Measurements from ENCODE around the gene ANK3. TPM values are rescaled to one million over a fixed set of nuclear protein-coding genes. Genes with fewer than 3 reads are reported as not detected.

Gene ANK3
- polyA plus RNA-seq, 1 donor (not counting 4 experiments of a cell fraction or from before 2014, with no cell fraction given) = 8.3 TPM

- no peak overlapping the region for H3K9ac ChIP-seq (ENCODE audit: control insufficient read depth, extremely low read depth, insufficient read depth, low read length)
- no peaks in the 10 kb centered on the region for H3K9me3 ChIP-seq (ENCODE audit: control insufficient read depth, low read depth, low read length)
- H3K4me3 ChIP-seq (ENCODE audit: control insufficient read depth in 2 of 3, extremely low read depth in 1 of 3, insufficient read depth in 2 of 3, low read depth in 1 of 3, low read length in 3 of 3) = no peak overlapping the region
- no peaks in the 10 kb centered on the region for H4K20me1 ChIP-seq (ENCODE audit: control insufficient read depth, extremely low read depth, insufficient read depth, low read length)
- H3K9me1 ChIP-seq (ENCODE audit: control insufficient read depth, extremely low read depth, insufficient read depth, low read length) = no peaks in the 10 kb centered on the region
- H3K27ac ChIP-seq (ENCODE audit: control insufficient read depth, insufficient read depth, low read length) = no peak overlapping the region
- no peak for DNase-seq (ENCODE audit: low read depth, low spot score)
- no peaks in the 10 kb centered on the region for H3K79me2 ChIP-seq (ENCODE audit: control insufficient read depth, insufficient read depth, low read length)
- no peaks in the 10 kb centered on the region for H3K27me3 ChIP-seq (ENCODE audit: control insufficient read depth, extremely low read depth, insufficient read depth, low read length)
- H3K36me3 ChIP-seq (ENCODE audit: control insufficient read depth in 2 of 2, extremely low read depth in 1 of 2, insufficient read depth in 2 of 2, low read length in 2 of 2) = no peaks in the 10 kb centered on the region
- no peak overlapping the region for H2AFZ ChIP-seq (ENCODE audit: control insufficient read depth, low read length)
- dilution Hi-C loops (cut with MboI; ENCODE audit: extremely low pct_ligation_motif_present, low sequenced_read_pairs) = loop anchor here (25.0 kb wide), 1 partner anchor 321 kb away; no protein-coding TSS in a partner anchor
- H3K4me2 ChIP-seq (ENCODE audit: control insufficient read depth, extremely low read depth, insufficient read depth, low read depth, low read length) = no peak overlapping the region
- TF ChIP-seq EZH2 (IDR thresholded peaks at IDR 0.05; ENCODE audit: low read length) (no peak), CTCF (optimal IDR thresholded peaks at IDR 0.05 in 1 of 3, IDR thresholded peaks at IDR 0.05 in 1 of 3, conservative IDR thresholded peaks at IDR 0.05 in 1 of 3; ENCODE audit: extremely low read depth in 1 of 3, insufficient read depth in 2 of 3, low read length in 3 of 3) (no peak)
- FAIRE-seq = no peak
- H3K4me1 ChIP-seq (ENCODE audit: control insufficient read depth, extremely low read depth, insufficient read depth, low read length) = peaks cover 18% of the 10 kb centered on the region
These were observed 44.0 kb upstream of the ANK3 start for GRCh38 chr10:60433684-60434083.

- DNase-seq (ENCODE audit: low read depth, low spot score) = no peak
- dilution Hi-C loops (cut with MboI; ENCODE audit: extremely low pct_ligation_motif_present, low sequenced_read_pairs) = loop anchor here (25.0 kb wide), 1 partner anchor 319 kb away; no protein-coding TSS in a partner anchor
- no peak overlapping the region for H2AFZ ChIP-seq (ENCODE audit: control insufficient read depth, low read length)
- H3K27me3 ChIP-seq (ENCODE audit: control insufficient read depth, extremely low read depth, insufficient read depth, low read length) = no peaks in the 10 kb centered on the region
- no peak overlapping the region for H3K27ac ChIP-seq (ENCODE audit: control insufficient read depth, insufficient read depth, low read length)
- H4K20me1 ChIP-seq (ENCODE audit: control insufficient read depth, extremely low read depth, insufficient read depth, low read length) = no peaks in the 10 kb centered on the region
- H3K9ac ChIP-seq (ENCODE audit: control insufficient read depth, extremely low read depth, insufficient read depth, low read length) = no peak overlapping the region
- no peaks in the 10 kb centered on the region for H3K36me3 ChIP-seq (ENCODE audit: control insufficient read depth in 2 of 2, extremely low read depth in 1 of 2, insufficient read depth in 2 of 2, low read length in 2 of 2)
- H3K4me2 ChIP-seq (ENCODE audit: control insufficient read depth, extremely low read depth, insufficient read depth, low read depth, low read length) = no peak overlapping the region
- H3K79me2 ChIP-seq (ENCODE audit: control insufficient read depth, insufficient read depth, low read length) = no peaks in the 10 kb centered on the region
- H3K9me1 ChIP-seq (ENCODE audit: control insufficient read depth, extremely low read depth, insufficient read depth, low read length) = no peaks in the 10 kb centered on the region
- H3K9me3 ChIP-seq (ENCODE audit: control insufficient read depth, low read depth, low read length) = no peaks in the 10 kb centered on the region
- FAIRE-seq = no peak
- H3K4me3 ChIP-seq (ENCODE audit: control insufficient read depth in 2 of 3, extremely low read depth in 1 of 3, insufficient read depth in 2 of 3, low read depth in 1 of 3, low read length in 3 of 3) = no peak overlapping the region
- no peak for TF ChIP-seq CTCF (optimal IDR thresholded peaks at IDR 0.05 in 1 of 3, IDR thresholded peaks at IDR 0.05 in 1 of 3, conservative IDR thresholded peaks at IDR 0.05 in 1 of 3; ENCODE audit: extremely low read depth in 1 of 3, insufficient read depth in 2 of 3, low read length in 3 of 3)
- peaks cover 41% of the 10 kb centered on the region for H3K4me1 ChIP-seq (ENCODE audit: control insufficient read depth, extremely low read depth, insufficient read depth, low read length)
These were observed 41.3 kb upstream of the ANK3 start for GRCh38 chr10:60430836-60431597.

All from keratinocyte (primary cell).